Measurements from ENCODE around the gene C1QTNF12. TPM values are rescaled to one million over a fixed set of nuclear protein-coding genes. Genes with fewer than 3 reads are reported as not detected.

The C1QTNF12 gene
- polyA plus RNA-seq, 3 donors from 2014 or later: not detected

DNA sequence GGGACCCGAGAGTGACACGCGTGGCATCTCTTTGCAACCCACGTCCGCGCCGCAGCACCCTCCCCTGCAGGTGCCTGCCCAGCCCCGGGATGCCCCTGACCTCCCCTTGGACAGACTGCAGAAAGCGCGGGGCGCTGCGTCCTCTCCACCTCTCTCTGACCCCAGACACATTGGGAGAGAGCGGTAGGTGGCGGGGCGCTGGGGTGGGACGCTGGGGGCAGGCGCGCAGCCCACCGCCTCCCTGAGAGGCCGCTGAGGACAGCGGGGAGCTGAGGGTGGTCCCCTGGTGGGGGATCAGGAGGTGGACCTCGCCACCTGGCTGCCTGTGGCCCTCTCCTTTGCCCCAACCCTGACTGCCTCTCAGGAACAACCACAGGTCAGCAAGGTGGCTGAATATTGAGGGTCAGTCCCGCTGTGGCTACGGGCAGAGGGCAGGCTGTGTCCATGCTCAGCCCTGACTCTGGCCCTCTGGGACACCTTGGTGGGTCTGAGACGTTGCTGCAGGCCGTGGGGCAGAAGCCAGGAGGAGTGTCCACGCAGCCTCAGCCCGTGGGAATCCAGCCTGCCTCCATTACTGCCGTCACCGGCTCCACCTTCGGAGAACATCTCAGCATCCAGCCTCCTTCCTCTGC is 27.9 kb upstream of the C1QTNF12 start:
- Mint-ChIP-seq H3K36me3 (peaks cover 0 to 7% (median 0%) of the 10 kb centered on the region in 3 donors), H3K4me3 (peak overlapping the region; percentile 48 to 72 (median 66)), H3K4me1 (peaks cover 35 to 36% of the 10 kb centered on the region in 2 donors), H3K27ac (peak overlapping the region in 1 of 6 donors; percentile 58), H3K9me3 (no peaks in the 10 kb centered on the region), H3K27me3 (ENCODE audit: low read depth in 3 of 3) (peaks cover 4 to 5% (median 4%) of the 10 kb centered on the region in 3 donors)
- no peak for DNase-seq

DNA sequence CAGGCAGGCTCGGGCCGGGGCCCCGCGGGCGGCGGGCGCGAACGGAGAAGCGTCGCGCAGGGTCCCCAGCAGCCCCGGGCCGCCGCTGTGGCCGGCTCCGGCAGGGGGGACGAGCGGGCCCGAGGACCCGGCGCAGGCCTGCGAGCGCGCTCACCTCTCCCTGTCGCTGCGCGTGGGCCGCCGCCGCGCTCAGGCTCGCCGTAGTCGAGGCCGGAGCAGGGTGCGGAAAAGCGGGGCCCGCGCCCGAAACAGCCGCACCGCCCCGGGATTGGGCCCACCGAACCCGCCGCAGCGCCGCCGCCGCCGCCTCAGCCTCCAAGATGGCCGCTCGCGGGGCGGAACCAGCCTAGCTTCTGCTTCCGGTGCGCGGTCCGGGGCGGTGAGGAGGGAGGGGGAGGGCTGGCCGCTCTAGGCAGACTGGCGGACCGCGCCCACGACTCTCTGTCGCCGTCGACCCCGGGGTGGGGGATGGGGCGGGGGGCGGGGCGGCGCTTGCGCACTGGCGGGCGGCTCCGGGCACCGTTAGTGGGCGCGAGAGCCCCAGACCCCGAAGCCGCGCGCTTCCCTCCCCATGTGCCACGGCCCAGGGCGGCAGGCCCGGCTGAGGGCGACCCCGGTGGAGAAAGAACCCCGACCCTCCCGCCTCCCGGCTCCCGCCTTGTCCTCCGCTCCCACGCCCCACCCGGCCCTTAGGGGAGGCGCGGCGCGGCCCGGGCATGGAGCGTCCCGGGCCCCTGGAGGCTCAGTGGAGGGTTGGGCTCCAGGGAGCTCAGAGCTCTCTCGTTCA is 27.2 kb upstream of the C1QTNF12 start, which contains the start of gene UBE2J2:
TSS of gene UBE2J2 (minus strand) at position 343 of the 787 bp plus-strand sequence. CDS start 5,862 bp downstream, outside the sequence.
- peaks cover 35 to 36% of the 10 kb centered on the region in 2 donors for H3K4me1 Mint-ChIP-seq
- H3K4me3 Mint-ChIP-seq: peak within 1 kb of the TSS; percentile 84 to 90 (median 86)
- H3K36me3 Mint-ChIP-seq: peaks cover 0 to 7% (median 0%) of the 10 kb centered on the region in 3 donors
- H3K27ac Mint-ChIP-seq: peak within 1 kb of the TSS; percentile 81 to 92 (median 86)
- H3K27me3 Mint-ChIP-seq (ENCODE audit: low read depth in 3 of 3): peaks cover 3 to 4% (median 4%) of the 10 kb centered on the region in 3 donors
- peak; percentile 88 to 92 (median 91) for DNase-seq
- no peaks in the 10 kb centered on the region for H3K9me3 Mint-ChIP-seq

DNA sequence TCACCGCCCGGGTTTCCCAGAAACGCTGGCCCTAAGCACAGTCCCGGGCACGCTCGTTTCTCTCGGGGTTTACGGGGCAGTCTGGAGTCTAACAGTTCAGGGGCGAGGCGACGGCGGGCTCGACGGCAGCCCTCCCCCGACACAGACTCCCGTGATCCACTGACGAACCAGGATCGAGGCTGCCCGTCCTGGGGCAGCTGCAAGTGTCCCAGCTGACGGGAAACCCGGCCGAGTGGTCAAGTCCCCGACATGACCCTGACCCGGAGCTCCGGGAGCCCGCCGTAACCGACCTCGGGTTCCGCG is 26.6 kb upstream of the C1QTNF12 start:
- H3K27ac Mint-ChIP-seq: peak overlapping the region; percentile 81 to 92 (median 86)
- peak overlapping the region; percentile 84 to 90 (median 86) for H3K4me3 Mint-ChIP-seq
- H3K27me3 Mint-ChIP-seq (ENCODE audit: low read depth in 3 of 3): peaks cover 3 to 4% (median 4%) of the 10 kb centered on the region in 3 donors
- H3K9me3 Mint-ChIP-seq: no peaks in the 10 kb centered on the region
- no peak for DNase-seq
- H3K4me1 Mint-ChIP-seq: peaks cover 38% of the 10 kb centered on the region in 2 donors
- H3K36me3 Mint-ChIP-seq: peaks cover 0 to 7% (median 0%) of the 10 kb centered on the region in 3 donors

DNA sequence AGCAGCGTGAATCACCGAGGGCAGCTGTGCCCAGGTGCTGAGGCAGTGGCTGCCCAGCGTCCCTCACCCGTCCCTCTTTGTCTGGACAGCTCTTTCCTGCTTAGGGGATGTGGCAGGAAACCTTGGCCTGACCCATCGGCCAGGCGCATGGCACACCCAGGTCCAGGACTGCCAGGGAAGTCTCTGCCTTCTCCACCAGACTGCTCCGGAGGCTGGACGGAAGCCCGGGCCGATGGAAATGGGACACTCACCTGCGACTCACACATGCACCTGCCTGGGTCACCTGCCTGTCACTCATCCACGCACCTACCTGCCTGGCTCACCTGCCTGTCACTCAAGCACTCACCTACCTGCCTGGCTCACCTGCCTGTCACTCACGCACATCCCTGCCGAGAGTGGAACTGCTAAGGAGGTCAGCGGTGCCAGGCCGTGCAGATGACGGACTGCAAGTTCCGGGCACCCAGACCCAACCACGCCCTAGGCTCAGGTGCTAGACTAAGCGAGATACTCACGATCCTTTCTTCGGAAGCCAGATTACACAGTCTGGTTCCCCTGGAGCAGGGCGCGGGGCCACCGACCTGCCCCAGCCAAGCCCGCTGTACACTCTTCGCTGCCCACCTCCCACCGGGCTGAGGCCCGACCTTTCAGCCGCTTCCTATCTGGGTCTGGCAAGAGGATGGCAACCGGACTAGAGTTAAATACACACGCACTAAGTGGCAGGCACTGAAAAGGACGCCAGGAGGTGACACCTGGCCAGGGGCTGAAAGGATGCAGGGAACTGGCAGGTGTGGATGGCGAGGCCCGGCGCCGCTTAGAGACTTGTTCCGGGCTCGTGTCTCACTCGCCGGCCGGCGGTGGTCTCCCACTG is 26.1 kb upstream of the C1QTNF12 start:
- DNase-seq: peak in 1 of 3 donors; percentile 16
- peaks cover 41% of the 10 kb centered on the region in 2 donors for H3K4me1 Mint-ChIP-seq
- H3K27ac Mint-ChIP-seq: peak overlapping the region; percentile 81 to 92 (median 87)
- H3K36me3 Mint-ChIP-seq: peaks cover 0 to 7% (median 0%) of the 10 kb centered on the region in 3 donors
- peak overlapping the region; percentile 84 to 90 (median 86) for H3K4me3 Mint-ChIP-seq
- H3K27me3 Mint-ChIP-seq (ENCODE audit: low read depth in 3 of 3): peaks cover 3 to 4% (median 4%) of the 10 kb centered on the region in 3 donors
- no peaks in the 10 kb centered on the region for H3K9me3 Mint-ChIP-seq

DNA sequence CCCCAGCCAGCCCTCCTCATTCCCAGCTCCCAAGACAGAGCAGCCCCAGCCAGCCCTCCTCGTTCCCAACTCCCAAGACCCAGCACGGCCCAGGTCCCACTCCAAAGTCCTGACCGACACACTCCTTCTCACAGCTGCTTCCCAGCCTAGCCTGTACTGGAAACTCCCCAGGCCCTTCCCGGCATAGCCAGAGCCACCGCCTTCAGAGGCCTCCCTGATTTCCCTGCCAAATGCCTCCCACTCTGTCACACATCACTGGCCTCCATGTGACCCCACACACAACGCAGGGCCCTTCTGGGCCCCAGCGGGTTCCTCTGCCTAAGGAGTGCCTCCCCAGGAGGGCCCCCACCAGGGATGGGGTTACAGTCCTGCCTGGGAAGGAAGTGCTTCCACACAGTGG is 24.3 kb upstream of the C1QTNF12 start:
- Mint-ChIP-seq H3K36me3 (peaks cover 0 to 7% (median 0%) of the 10 kb centered on the region in 3 donors), H3K4me3 (peak overlapping the region in 4 of 5 donors; percentile 49 to 90 (median 80)), H3K27ac (peak overlapping the region; percentile 51 to 85 (median 61)), H3K4me1 (peaks cover 41 to 46% of the 10 kb centered on the region in 2 donors), H3K27me3 (ENCODE audit: low read depth in 3 of 3) (peaks cover 3 to 4% (median 4%) of the 10 kb centered on the region in 3 donors), H3K9me3 (no peaks in the 10 kb centered on the region)
- DNase-seq: no peak

DNA sequence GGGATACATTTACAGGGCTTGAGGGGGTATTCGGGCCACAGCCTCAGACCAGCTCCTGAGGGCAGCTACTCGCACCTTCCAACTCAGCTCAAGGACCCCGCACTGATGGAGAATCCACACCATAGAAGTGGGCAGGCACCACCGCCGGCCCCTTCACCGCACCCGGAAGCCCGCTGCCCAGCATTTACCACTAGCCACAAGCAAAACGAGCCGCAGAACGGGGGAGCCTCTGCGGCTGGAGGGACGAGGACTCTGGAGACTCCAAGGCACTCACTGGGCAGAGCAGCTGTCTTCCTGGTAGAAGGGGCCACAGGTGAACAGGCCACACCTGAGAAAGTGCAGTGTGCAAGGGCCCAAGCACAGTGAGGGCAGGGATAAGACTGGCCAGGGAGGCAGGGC is 21.8 kb upstream of the C1QTNF12 start:
- Mint-ChIP-seq H3K27ac (peak overlapping the region in 1 of 6 donors; percentile 67), H3K4me3 (no peak overlapping the region), H3K9me3 (no peaks in the 10 kb centered on the region), H3K4me1 (peaks cover 41 to 49% of the 10 kb centered on the region in 2 donors), H3K36me3 (peaks cover 0 to 11% (median 0%) of the 10 kb centered on the region in 3 donors), H3K27me3 (ENCODE audit: low read depth in 3 of 3) (peaks cover 3 to 6% (median 4%) of the 10 kb centered on the region in 3 donors)
- no peak for DNase-seq

DNA sequence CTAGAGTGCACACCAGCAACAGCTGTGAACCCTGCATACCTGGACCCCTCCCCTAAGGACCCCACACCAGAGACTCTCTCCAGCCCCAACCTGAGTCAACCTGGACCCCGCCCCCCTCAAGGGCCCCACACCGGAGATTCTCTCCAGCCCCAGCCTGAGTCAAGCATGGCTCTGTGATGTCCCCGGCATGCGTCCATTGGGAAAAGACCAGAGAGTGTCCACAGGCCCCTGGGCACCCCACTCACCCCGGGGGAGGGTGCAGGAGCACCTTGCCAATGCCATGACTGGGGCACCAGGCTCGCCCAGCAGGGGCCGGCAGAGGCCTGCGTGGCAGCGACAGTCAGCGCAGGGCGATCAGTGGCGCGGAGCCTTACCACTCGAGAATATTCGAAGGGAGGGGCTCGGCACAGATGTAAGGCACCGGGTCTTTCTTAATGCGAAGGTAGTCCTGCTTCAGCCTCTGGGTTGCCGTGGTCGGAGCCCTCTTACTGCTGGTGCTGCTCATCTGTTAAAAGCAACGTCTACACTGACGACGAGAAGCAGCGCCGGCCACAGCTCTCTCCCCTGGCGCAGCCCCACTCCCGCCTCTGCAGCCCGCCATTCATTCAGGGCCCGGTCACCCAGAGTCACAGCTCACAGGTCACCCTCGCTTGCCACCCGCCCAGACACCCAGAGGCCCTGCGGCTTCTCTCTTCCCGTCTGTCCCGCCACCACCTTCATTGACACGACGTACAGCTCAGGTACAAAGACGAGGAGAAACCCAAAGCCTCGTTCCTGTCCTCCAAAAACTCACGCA is 21.2 kb upstream of the C1QTNF12 start:
- Mint-ChIP-seq H3K27ac (no peak overlapping the region), H3K9me3 (no peaks in the 10 kb centered on the region), H3K27me3 (ENCODE audit: low read depth in 3 of 3) (peaks cover 0 to 6% (median 3%) of the 10 kb centered on the region in 3 donors), H3K4me3 (no peak overlapping the region), H3K36me3 (peaks cover 0 to 14% (median 0%) of the 10 kb centered on the region in 3 donors), H3K4me1 (peaks cover 37 to 44% of the 10 kb centered on the region in 2 donors)
- no peak for DNase-seq

DNA sequence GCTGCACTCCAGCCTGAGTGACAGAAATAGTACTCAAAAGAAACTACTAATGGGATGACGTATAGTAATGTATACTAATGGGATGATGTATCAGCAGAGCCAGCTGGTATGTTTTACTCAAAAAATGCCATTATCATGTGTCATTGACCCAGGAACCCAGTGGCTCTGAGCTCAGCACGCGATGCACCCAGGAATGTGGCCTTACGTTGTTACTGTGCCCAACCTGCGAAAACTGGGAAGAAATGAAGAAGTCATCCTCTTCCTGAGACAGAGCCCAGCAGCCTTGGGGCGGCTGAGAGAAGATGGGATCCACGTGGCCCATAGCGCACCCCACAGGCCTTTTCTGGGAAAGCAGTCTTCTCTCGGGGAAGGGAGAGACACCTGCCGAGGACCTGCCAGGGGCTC is 18.3 kb upstream of the C1QTNF12 start:
- no peak overlapping the region for H3K4me3 Mint-ChIP-seq
- H3K27me3 Mint-ChIP-seq (ENCODE audit: low read depth in 3 of 3): peaks cover 0 to 4% (median 2%) of the 10 kb centered on the region in 3 donors
- peak in 1 of 3 donors; percentile 15 for DNase-seq
- peaks cover 0 to 17% (median 6%) of the 10 kb centered on the region in 3 donors for H3K36me3 Mint-ChIP-seq
- no peaks in the 10 kb centered on the region for H3K9me3 Mint-ChIP-seq
- no peak overlapping the region for H3K27ac Mint-ChIP-seq
- H3K4me1 Mint-ChIP-seq: peaks cover 23 to 30% of the 10 kb centered on the region in 2 donors

DNA sequence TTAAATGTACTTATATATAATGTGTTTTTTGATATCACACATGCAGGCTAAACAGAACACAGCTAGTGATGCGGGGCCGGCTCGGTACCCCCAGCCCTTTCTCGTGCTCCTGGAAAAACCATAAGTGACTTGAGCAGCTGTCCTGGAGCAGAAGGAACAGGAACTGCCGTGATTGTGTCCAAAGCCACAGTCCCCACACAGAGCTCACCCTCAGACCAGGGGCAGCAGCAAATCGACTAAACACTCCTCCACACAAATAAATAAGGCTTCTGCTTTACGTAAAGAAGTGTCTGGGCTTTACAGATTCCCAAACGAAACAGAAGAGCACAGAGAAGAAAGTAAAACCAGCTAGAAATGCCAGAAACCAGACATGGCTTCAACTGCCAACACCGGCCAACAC is 17.5 kb upstream of the C1QTNF12 start:
- Mint-ChIP-seq H3K4me3 (no peak overlapping the region), H3K36me3 (peaks cover 0 to 19% (median 6%) of the 10 kb centered on the region in 3 donors), H3K4me1 (peaks cover 21 to 28% of the 10 kb centered on the region in 2 donors), H3K9me3 (no peaks in the 10 kb centered on the region), H3K27me3 (ENCODE audit: low read depth in 3 of 3) (peaks cover 0 to 4% (median 2%) of the 10 kb centered on the region in 3 donors), H3K27ac (no peak overlapping the region)
- no peak for DNase-seq

DNA sequence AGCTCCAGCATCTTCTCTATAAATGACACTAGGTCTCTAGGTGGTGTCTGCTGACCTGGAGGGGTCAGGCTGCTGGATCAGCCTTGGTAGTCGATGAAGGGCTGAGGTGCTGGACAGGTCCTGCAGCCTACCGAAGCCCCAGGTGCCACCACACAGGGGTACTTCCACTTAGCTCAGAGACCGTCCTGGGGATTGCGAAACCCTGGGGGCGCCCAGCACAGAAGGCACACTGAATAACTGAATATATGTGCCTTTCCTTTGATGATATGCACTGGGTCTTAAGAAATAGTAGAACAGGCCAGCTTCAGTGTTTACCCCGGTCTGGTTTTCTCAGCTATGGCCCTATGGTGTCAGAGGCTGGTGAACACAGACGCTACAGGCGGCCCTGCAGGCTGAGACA is 16.2 kb upstream of the C1QTNF12 start:
- Mint-ChIP-seq H3K36me3 (peaks cover 0 to 19% (median 6%) of the 10 kb centered on the region in 3 donors), H3K27ac (no peak overlapping the region), H3K4me3 (no peak overlapping the region), H3K27me3 (ENCODE audit: low read depth in 3 of 3) (peaks cover 0 to 4% (median 2%) of the 10 kb centered on the region in 3 donors), H3K9me3 (no peaks in the 10 kb centered on the region), H3K4me1 (peaks cover 16 to 22% of the 10 kb centered on the region in 2 donors)
- no peak for DNase-seq

DNA sequence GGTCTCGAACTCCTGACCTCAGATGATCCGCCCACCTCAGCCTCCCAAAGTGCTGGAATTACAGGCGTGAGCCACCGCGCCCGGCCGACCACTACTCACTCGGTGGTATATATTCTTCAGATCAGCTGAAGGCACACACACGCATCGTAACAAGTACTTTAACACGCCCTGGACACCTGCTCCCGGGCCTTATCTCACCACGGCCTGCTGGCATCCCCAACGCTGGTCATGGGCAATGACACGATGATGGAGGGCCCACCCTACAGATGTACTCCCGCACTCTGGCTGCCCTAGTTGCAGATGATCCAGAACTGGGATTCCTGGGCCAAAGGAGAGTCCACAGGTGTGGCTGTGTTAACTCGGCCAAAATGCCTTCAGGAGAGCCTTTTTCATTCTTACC is 15.5 kb upstream of the C1QTNF12 start:
- Mint-ChIP-seq H3K27me3 (ENCODE audit: low read depth in 3 of 3) (peaks cover 0 to 4% (median 2%) of the 10 kb centered on the region in 3 donors), H3K4me1 (peaks cover 16 to 19% of the 10 kb centered on the region in 2 donors), H3K36me3 (peaks cover 0 to 19% (median 6%) of the 10 kb centered on the region in 3 donors), H3K9me3 (no peaks in the 10 kb centered on the region), H3K27ac (no peak overlapping the region), H3K4me3 (no peak overlapping the region)
- DNase-seq: no peak

DNA sequence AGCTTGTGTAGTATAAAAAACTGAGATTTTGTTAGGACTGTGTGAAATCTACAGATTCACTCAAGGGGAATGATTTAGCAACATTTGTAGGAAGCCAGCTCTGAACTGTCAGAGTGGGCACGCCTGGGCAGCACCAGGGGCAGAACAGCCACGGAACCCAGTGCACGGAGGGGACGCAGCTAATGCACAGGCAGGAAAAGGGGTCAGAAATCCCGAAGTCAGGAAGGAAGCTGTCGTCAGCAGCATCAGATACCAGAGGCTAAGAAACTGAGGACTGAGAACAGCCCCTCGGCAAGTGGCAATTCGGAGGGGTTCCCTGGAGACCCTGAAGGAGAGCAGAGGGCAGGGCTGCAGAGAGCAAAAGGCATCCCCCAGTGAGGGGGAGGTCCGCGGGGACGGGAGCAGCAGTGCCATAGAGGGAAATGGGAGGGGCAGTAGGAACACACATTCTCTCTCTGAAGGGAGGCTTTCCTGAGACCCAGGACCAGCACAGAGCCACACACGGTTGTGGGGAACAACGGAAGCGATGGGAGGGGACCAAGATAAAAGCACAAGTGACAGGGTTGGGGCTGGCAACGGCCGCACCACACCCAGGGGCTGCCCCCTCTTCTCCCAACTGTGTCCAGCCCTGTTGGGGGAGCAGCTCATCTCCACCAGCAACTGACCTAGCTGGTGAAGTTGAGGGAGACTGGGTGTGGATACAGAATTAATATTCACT is 14.5 kb upstream of the C1QTNF12 start:
- H3K4me3 Mint-ChIP-seq: peak overlapping the region in 3 of 5 donors; percentile 30 to 61 (median 38)
- peak overlapping the region in 4 of 6 donors; percentile 4 to 75 (median 72) for H3K27ac Mint-ChIP-seq
- H3K27me3 Mint-ChIP-seq (ENCODE audit: low read depth in 3 of 3): peaks cover 0 to 4% (median 2%) of the 10 kb centered on the region in 3 donors
- H3K4me1 Mint-ChIP-seq: peaks cover 16 to 18% of the 10 kb centered on the region in 2 donors
- peaks cover 0 to 19% (median 6%) of the 10 kb centered on the region in 3 donors for H3K36me3 Mint-ChIP-seq
- no peak for DNase-seq
- H3K9me3 Mint-ChIP-seq: no peaks in the 10 kb centered on the region

Data from immature natural killer cell (primary cell).